Breast epithelium (tissue), 4 donors: ENCODE measurements around the gene ZNF239. TPM values are rescaled to one million over a fixed set of nuclear protein-coding genes. Genes with fewer than 3 reads are reported as not detected.
"Not testable (repeated sequence)": the region's sequence is repeated elsewhere in the genome, so short reads cannot be mapped to it uniquely, and the experiment has no call there.

Experiments
- DNase-seq, 2 donors: peaks; one replicate each; pipeline ENCODE4 v3.0.0-alpha.2; 2019; ENCODE audit warnings: low spot score in 2 of 2
- H3K27ac ChIP-seq, 2 donors: fragments of 200-600 bp; sonication (generic) in 1 of 2; one replicate each; pipeline ENCODE4 v1.5.1; 2016 to 2019; ENCODE audit warnings: mild to moderate bottlenecking in 1 of 2
- H3K27me3 ChIP-seq, 2 donors: fragments of 200-600 bp; sonication (generic) in 1 of 2; one replicate each; pipeline versions ENCODE4 v1.5.1 to v1.6.0; 2017 to 2019; ENCODE audit warnings: control low read depth in 1 of 2, mild to moderate bottlenecking in 1 of 2
- H3K36me3 ChIP-seq: fragments of 200-600 bp; one replicate; pipeline ENCODE4 v1.5.1; 2019
- H3K4me1 ChIP-seq, 2 donors: fragments of 200-600 bp; sonication (generic); one replicate each; pipeline ENCODE4 v1.5.1; 2016 to 2019; ENCODE audit warnings: control low read depth in 1 of 2
- H3K4me3 ChIP-seq, 3 donors: fragments of 200-600 bp; sonication (generic); 1 replicate in 2 of 3; 2 replicates in 1 of 3; pipeline ENCODE4 v1.5.1; 2016 to 2019; ENCODE audit warnings: mild to moderate bottlenecking in 3 of 3, moderate library complexity in 2 of 3
- H3K9me3 ChIP-seq, 2 donors: fragments of 200-600 bp; sonication (generic) in 1 of 2; one replicate each; pipeline ENCODE4 v1.5.1; 2016 to 2019; ENCODE audit warnings: control low read depth in 1 of 2
- CTCF ChIP-seq, 3 donors: fragments of 450-650 bp; IDR thresholded peaks; one replicate each; pipeline ENCODE4 v1.5.1; 2016 to 2017; ENCODE audit warnings: antibody characterized with exemption in 3 of 3, mild to moderate bottlenecking in 3 of 3, moderate library complexity in 3 of 3
- POLR2A ChIP-seq: fragments of 450-650 bp; IDR thresholded peaks from one replicate; pipeline ENCODE4 v1.6.1; 2016; ENCODE audit warnings: antibody characterized with exemption, mild to moderate bottlenecking, moderate library complexity
- POLR2AphosphoS5 ChIP-seq, 3 donors: sonication (generic); formaldehyde crosslinking; IDR thresholded peaks; one replicate each; pipeline ENCODE4 v1.6.1; 2017; ENCODE audit warnings: antibody characterized with exemption in 3 of 3
- intact Hi-C: fragments of 100-400 bp; cut with DNase I; formaldehyde crosslinking; loops from one replicate; pipeline ENCODE4 v1.15.1; 2023; ENCODE audit warnings: low total_unique reads
- total RNA-seq, 3 donors: library from RNA; depleted of rRNA; stranded (reverse); fragments of >200 nt; gene quantifications; one replicate each; pipeline ENCODE4 v1.1.0, GENCODE V29; 2016

The ZNF239 gene
- total RNA-seq, 3 donors from 2014 or later: 2.7 to 9.1 (median 8.5) TPM

GRCh38 chr10:43569681-43570080 lies 4.7 kb downstream of the ZNF239 start:
- intact Hi-C loops: no loop called here
- no peak for DNase-seq
- Histone ChIP-seq H3K36me3 (no peaks in the 10 kb centered on the region), H3K4me1 (no peaks in the 10 kb centered on the region), H3K9me3 (peaks cover 0 to 2% of the 10 kb centered on the region in 2 donors), H3K27me3 (no peaks in the 10 kb centered on the region), H3K27ac (no peak overlapping the region), H3K4me3 (no peak overlapping the region)
- TF ChIP-seq CTCF (IDR thresholded peaks at IDR 0.05) (no peak), POLR2AphosphoS5 (IDR thresholded peaks at IDR 0.05) (no peak), POLR2A (no peak)

- peaks cover 15% of the 10 kb centered on the region for H3K36me3 ChIP-seq
- peaks cover 36 to 50% of the 10 kb centered on the region in 2 donors for H3K9me3 ChIP-seq
- H3K27me3 ChIP-seq: no peaks in the 10 kb centered on the region
- no peak overlapping the region for H3K27ac ChIP-seq
- no peak overlapping the region for H3K4me3 ChIP-seq
- H3K4me1 ChIP-seq: no peaks in the 10 kb centered on the region
- TF ChIP-seq POLR2AphosphoS5 (IDR thresholded peaks at IDR 0.05) (no peak), POLR2A (no peak), CTCF (IDR thresholded peaks at IDR 0.05) (no peak)
- intact Hi-C loops: no loop called here
- no peak for DNase-seq
Measured at GRCh38 chr10:43557214-43557613, 17.2 kb downstream of the ZNF239 start.

- intact Hi-C loops, H3K36me3 ChIP-seq, H3K4me3 ChIP-seq, H3K27ac ChIP-seq, DNase-seq, H3K4me1 ChIP-seq, H3K27me3 ChIP-seq: not testable (repeated sequence)
- H3K9me3 ChIP-seq: peaks cover 8 to 48% of the 10 kb centered on the region in 2 donors
Measured at GRCh38 chr10:43543746-43544145, 30.7 kb downstream of the ZNF239 start.

- peaks cover 55 to 74% of the 10 kb centered on the region in 2 donors for H3K9me3 ChIP-seq
- no peak for TF ChIP-seq POLR2A
- TF ChIP-seq POLR2AphosphoS5 (IDR thresholded peaks at IDR 0.05): no peak
Measured at GRCh38 chr10:43524434-43525247, 49.8 kb downstream of the ZNF239 start.

More at GRCh38 chr10:43524434-43525247, 49.8 kb downstream of the ZNF239 start:
- Histone ChIP-seq H3K4me3 (no peak overlapping the region), H3K36me3 (no peaks in the 10 kb centered on the region), H3K27ac (no peak overlapping the region), H3K27me3 (no peaks in the 10 kb centered on the region), H3K4me1 (no peaks in the 10 kb centered on the region)
- no peak for DNase-seq
- intact Hi-C loops: no loop called here

Other genes with a start within 250 kb of the ZNF239 start
- not detected for gene FXYD4, start 203.0 kb downstream of the ZNF239 start, total RNA-seq
- gene HNRNPF, start 165.4 kb downstream of the ZNF239 start, total RNA-seq: 100 to 1,000 TPM; 175 to 213 (median 207) TPM
- 10 to 100 TPM in 2 of 3 donors, 1 to 10 TPM in 1; 8.5 to 16.4 (median 12.8) TPM for gene ZNF487, start 137.5 kb downstream of the ZNF239 start, total RNA-seq
- gene ZNF485, start 31.8 kb upstream of the ZNF239 start, total RNA-seq: 1 to 10 TPM; 3.9 to 4.5 (median 4.0) TPM
- gene ZNF32, start 74.3 kb upstream of the ZNF239 start, total RNA-seq: 10 to 100 TPM; 53.1 to 74.3 (median 54.4) TPM